NCI-H748 treated with DMSO at 0.1 percent for 48 hours (cell line): ENCODE measurements around the gene BDKRB2.
"Not testable (repeated sequence)": the region's sequence is repeated elsewhere in the genome, so short reads cannot be mapped to it uniquely, and the experiment has no call there.

Experiments used
- DNase-seq: peaks from one replicate; lab custom pipeline; 2025; lab: John Stamatoyannopoulos, UW

Gene BDKRB2

DNA sequence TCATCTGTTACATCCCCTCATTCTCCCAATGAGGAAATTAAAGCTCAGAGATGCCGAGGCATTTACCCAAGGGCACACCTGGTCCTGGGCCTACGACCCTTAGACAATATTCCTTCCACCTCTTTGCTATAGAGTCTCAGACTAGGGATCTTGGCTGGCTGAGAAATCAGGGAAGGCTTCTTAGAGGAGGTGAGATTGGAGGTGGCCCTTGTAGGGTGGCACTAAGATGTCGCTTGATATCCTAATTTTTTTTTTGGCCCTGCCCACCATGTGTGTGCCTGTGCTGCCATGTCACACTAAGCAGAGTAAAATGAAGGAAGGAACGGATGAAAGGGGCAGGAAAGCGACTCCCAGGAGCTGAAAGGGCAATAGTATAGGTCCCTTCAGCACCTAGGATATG, 20.6 kb downstream of the BDKRB2 start:
- DNase-seq, result no peak

DNA sequence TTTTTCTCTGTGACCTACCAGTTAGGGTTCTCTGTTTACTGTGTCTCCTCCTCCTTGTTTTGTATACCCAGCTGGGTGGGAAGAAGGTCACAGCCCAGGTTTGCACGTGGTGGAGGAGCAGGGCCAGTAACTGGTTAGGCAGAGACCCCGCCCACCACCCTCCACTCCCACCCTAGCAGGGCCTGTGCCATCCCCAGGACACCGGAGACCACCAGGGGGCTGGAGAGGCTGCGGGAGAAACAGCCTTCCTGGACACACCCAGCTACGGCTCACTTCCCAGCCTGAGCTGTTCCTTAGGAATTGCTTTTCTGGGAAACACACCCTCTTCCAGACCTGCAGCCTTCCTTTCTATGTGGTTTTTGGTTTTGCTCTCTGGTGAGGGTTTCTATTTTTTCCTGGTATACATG, 21.1 kb downstream of the BDKRB2 start:
- DNase-seq, result no peak

DNA sequence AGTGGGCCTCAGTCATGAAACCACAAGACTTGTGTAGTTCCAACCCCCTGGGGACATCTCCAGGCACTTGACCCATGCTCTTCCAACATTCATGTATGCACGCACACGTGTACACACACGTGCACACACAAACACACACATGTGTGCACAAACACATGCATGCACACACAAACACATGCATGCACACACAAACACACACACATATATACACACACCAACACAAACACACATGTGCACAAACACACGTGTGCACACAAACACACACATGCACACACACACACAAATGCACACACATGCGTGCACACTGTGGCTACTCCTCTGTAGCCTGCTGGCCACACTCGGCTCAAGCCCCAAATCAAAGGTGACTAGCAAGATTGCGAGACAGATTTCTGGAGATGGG, 22.8 kb downstream of the BDKRB2 start:
- no peak for DNase-seq

DNA sequence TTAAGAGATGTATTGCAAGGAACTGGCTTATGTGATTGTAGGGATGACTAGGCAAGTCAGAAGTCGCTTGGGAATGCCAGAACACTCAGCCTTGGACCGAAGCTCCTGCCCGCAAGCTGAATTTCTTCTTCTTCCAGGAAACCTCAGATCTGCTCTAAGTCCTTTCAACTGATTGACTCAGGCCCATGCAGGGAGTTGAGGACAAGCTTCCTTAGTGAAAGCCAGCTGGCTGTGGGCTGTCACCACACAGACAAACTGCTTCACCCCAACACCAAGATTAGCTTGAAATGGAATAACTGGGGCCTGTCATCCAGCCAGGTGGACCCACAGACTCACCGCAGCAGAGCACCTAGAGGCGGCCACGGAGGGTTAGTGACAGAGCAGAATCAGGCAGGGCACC, 24.7 kb downstream of the BDKRB2 start:
- no peak for DNase-seq

DNA sequence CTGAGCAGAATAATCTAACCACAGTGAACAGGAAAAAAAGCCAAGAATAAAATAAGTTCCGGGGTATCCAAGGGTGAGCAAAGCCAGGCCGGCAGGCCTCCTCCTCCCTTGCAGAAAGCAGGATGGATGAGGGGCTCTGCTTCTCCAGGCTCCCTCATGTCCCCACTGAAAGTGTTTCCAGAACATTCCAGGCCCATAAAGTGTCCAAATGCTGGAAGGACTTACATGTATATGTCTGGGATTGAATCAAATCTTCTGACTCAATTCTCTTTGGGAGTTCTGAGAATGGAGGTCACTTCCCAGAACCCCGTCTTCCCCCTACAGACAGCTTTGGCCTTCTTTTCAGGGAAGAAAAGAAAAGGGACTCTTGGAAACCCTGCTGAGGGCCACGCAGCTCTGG, 26.4 kb downstream of the BDKRB2 start:
- no peak for DNase-seq

DNA sequence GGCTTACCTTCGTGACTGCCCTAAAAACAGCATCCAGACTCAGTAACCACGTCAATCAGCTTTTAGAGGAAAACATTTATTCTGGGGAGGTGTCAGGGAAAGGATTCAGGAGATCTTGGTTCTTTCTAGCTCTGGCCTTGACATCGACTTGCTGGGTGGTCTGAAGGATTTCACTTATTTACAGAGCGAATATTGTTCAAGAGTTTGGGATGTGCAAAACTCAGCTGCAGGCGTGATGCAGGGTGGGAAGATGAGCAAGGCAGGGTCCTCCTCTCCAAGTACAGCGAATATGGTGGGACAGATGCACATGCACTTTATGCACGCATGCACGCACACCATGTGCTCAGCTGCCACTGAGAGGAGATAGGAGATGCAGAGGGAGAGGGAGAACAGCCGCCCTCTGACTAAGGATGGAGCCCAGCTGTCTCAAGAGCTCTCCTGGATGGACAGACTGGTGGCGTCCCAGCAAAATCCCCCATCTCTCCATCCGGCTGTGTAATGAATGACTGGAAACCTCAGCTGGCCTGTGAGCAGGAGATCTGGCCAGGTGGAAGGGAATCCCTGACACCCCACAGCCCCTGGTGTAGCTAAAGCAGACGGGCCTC, 27.0 kb downstream of the BDKRB2 start:
- no peak for DNase-seq

DNA sequence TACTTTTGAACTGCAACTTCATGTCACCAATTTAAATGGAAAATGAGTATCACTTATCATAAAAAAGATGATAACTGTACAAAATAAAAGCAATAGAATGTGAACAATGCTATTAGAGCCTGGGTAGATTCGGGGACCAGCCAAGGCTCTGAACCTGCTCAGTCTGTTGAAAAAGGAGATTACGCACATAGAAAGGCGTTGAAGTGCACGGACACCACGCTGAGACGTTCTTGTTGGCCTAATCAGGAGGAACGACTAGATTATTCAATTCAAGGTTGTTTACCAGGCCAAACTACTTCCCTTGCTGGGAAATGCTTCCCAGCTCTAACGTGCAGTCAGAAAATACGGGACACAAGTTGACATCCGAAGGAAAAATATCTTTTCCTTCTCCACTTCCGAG, 27.9 kb downstream of the BDKRB2 start:
- DNase-seq, result no peak

DNA sequence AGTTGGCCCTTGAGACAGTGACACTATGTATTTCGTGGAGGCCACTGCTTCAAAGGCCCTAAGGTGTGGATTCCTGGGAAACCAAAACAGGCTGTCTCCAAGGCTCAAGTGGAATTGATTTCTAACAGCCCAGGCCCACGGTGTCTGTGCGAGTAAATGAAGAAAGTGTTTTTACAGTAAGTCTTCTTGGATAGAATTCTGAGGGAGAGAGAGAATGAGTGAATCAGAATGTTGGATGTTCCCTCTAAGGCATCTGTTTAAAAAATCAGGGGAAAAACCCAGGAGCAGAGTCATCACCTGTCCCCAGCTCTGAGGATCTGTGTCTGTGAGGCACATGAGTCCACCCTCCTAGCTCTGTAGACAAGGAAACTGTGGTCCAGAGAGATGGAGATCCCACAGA, 29.0 kb downstream of the BDKRB2 start:
- no peak for DNase-seq

DNA sequence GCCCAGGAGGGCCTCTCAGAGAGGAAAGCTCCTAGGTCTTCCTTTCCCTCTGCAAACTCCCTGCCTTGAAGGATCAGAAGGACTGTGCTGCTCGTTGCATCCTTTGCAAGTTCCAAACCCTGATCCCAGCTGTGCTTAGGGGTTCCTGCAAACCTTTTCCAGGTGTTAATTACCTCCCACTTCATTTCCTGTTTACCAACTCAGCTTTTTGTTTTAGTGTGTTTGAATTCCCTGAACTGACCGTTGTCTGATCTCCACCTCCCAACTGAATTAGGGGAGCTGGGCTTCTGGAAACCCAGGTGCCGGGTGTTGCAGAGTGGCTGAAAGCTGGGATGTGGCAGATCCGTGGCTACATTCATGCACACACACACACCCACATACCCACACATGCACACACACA, 30.8 kb downstream of the BDKRB2 start:
- no peak for DNase-seq

DNA sequence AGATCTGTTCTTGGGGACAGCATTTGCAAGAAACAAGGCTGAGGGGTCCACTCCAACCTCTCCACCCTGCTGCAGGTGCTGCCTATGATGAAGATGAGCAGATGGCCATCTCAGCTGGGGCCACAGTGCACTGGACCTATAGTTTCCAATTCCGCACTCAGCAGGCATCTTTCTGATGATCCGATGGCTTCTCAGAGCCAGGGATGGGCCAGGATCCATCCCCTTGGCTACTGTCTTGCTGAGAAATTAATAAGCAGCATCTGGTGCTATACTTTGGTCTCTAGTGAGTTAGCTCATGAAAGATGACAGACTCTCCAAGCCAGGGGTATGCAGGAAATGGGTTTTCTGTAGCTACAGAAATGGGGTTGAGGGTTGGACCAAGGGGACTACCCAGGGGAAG, 33.0 kb downstream of the BDKRB2 start:
- DNase-seq, result no peak

DNA sequence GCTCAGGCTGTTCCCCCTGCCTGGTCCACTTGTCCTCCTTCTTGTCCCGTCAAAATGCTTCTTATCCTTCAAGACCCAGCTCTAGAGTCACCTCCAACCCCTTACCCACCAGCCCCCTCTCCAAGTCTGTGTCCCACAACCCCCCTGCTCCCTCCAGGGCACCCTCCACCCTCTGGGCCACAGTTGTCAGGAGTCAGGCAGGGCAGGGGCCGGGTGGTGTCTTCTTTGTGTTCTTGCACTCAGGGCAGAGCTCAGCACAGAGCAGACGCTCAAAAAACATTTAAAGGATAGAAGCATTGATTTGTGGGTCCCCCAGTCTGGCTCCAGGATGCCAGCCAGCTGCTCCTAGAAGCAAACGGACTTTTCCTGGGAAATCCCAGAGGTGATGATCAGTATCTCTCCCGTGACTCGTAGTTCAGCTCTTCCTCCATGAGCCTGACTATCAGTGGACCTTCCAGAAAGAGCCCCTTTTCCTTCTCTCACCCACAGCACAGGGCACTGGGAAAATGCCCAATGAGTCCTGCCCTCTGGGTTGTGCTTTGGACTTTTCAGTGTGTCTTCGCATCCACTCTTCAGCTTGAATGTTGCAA, 34.1 kb downstream of the BDKRB2 start:
- no peak for DNase-seq

DNA sequence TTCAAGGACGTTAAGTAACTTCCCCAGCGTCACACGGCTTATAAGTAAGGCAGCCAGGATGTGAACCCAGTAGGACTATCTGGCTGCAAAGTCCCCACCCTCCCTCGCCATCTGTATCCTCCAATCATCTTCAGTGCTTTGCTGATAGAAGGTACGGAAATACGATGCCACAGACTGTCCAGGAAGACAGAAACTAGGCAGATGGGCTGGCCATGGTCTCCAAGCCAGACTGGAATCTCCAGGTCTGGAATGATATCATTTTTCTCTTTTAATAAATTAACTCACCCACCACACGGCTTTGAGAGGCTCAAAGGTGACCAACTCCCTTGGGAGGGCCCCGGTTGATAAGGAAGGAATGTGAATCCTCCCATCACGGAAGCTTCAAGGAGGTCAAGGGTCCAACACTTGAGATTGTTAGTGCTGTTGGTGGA, 35.1 kb downstream of the BDKRB2 start:
- DNase-seq, result no peak

DNA sequence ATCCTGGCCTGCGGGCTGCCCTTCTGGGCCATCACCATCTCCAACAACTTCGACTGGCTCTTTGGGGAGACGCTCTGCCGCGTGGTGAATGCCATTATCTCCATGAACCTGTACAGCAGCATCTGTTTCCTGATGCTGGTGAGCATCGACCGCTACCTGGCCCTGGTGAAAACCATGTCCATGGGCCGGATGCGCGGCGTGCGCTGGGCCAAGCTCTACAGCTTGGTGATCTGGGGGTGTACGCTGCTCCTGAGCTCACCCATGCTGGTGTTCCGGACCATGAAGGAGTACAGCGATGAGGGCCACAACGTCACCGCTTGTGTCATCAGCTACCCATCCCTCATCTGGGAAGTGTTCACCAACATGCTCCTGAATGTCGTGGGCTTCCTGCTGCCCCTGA, 36.0 kb downstream of the BDKRB2 start:
- DNase-seq, result no peak

DNA sequence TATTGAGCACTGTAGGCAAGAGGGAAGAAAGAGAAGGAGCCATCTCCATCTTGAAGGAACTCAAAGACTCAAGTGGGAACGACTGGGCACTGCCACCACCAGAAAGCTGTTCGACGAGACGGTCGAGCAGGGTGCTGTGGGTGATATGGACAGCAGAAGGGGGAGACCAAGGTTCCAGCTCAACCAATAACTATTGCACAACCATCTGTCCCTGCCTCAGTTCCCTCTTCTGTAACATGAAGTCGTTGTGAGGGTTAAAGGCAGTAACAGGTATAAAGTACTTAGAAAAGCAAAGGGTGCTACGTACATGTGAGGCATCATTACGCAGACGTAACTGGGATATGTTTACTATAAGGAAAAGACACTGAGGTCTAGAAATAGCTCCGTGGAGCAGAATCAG, 37.5 kb downstream of the BDKRB2 start:
- DNase-seq, result no peak

DNA sequence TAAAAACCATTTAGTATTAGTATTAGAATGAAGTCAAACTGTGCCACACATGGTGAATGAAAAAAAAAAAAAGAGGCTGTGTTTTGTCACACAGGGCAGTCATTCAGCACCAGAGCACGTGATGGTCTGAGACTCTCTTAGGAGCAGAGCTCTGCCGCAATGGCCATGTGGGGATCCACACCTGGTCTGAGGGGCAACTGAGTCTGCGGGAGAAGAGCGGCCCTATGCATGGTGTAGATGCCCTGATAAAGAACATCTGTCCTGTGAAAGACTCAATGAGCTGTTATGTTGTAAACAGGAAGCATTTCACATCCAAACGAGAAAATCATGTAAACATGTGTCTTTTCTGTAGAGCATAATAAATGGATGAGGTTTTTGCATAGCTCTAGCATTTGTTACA, 39.1 kb downstream of the BDKRB2 start:
- DNase-seq, result no peak

DNA sequence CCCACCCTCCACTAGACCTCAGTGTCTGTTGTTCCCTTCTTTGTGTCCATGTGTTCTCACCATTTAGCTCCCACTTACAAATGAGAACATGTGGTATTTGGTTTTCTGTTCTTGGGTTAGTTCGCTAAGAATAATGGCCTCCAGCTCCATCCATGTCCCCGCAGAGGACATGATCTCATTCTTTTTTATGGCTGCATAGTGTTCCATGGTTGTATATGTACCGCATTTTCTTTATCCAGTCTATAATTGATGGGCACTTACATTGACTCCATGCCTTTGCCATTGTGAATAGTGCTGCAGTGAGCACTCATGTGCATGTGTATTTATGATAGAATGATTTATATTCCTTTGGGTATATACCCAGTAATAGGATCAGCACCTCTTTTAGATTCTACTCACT, 40.4 kb downstream of the BDKRB2 start:
- DNase-seq, result not testable (repeated sequence)

DNA sequence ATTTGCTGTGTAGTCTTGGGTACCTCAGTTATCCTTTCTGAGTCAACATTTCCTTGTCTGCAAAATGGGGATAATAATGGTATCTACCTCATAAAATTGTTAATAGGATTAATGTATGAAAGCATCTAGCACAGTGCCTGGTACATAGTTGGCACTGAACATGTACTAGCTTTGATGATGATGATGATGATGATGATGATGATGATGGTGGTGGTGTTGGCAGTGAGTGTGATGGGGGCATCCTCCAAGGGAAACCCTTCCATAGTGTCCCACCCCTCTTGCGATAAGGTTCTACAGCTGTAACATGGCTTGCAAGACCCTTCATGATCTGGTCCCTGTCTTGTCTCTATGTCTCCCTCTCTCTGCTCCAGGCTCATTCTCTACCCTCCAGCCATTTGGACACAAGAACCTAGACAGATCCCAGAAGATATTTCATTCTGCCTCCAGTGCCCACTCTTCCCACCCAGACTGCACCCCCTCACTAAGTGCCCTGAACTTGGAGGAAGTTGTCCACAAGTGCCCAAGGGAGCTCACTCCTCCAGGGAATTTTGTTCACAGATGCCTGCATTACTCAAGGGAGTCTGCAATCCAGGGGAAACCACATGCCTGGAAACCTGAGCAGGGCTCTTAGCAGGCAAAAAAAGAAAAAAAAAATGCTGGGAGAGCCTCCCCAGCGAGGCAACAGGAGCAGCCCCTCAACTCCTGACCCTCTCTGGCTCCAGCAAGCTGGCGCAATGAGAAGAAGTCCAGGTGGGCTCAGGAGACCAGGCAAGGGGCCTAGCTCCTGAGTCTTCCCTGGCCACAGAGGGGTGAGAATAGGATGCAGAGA, 41.3 kb downstream of the BDKRB2 start:
- no peak for DNase-seq

DNA sequence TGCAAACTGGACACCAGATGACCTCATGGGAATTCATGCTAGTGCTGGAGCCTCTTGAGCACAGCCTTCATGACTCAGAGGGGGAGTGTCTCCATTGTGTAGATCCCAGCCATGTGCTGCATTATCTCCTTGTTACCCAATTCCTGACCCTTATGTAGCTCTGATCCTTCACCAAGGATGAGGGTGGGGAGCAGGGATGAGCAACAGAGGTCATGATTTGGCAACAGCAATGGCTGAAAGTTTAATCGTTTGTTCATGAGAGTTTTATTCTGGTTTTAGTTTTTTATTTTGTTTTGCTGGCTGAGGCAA, 41.9 kb downstream of the BDKRB2 start:
- DNase-seq, result no peak

DNA sequence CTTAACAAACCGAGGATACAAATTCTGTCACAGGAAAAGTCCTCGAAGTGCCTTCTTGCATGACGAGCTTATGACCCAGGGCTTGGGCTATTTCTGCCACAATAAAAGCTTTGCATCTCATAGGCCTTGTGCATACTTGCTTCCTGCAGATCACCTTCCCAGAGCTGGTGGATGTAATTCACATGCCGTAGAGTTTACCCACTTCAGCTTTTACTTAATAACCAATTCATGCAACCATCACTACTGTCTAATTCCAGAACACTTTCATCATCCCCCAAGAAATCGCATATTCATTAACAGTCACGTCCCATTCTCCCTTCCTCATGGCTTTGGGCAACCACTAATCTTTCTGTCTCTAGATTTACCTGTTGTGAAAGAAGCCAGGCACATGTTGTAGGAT, 42.4 kb downstream of the BDKRB2 start:
- no peak for DNase-seq

DNA sequence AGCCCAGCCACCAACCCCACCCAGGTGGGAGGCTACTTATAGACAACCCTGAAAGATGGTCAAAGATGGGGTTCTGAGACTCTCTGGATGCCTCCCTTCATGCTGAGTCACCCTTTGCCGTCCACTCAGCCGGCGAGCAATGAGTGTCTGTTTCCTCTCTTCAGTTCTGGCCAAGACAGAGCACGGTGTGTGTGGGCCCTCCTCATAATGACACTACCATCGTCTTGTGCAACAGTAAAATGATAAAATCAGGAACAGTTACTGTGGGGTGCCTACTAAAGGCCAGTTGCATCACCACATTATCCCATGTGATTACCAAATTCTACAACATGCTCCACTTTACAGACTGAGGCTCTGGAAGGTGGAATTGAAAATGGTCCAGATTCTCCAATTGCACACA, 44.4 kb downstream of the BDKRB2 start:
- no peak for DNase-seq

DNA sequence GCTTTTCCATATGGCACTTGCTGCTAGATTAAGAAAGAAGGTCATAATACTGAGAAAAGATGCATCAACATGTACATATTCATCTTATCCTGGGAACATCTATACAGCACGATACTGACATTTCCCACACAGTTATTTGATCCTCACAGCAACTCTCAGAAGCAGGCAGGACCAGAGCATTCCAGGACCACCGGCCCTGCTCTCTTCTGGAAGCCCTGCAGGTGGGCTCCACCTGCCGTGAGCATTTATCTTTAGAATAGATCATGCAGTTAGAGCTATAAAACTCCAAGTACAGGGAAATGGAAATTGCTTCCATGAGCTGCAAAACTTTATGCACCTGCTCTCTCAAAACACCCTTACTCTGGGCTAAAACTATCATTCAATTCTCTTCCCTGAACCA, 45.8 kb downstream of the BDKRB2 start:
- no peak for DNase-seq

DNA sequence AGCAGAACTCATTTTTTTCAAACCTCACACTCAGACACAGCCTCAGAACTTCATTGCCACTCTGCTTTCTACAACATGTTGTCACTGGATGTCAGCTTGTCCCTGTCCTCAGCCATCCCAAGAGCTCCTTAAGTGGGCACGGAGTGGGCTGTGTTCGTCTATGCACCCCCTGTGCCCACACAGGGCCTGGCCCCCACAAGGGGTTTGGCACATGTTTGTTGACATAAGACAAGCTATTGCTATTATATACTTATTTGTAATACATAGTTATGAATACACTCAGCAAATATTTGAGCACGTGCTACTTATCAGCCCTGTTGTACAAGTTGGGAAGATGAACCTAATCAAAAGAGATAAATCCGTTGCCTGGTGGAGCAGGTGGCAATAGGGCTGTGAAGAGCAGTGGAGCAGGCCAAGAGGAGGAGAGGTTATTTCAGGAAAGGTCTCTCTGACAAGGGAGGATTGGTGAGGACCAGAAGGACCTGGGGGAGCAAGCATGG, 47.1 kb downstream of the BDKRB2 start:
- no peak for DNase-seq

DNA sequence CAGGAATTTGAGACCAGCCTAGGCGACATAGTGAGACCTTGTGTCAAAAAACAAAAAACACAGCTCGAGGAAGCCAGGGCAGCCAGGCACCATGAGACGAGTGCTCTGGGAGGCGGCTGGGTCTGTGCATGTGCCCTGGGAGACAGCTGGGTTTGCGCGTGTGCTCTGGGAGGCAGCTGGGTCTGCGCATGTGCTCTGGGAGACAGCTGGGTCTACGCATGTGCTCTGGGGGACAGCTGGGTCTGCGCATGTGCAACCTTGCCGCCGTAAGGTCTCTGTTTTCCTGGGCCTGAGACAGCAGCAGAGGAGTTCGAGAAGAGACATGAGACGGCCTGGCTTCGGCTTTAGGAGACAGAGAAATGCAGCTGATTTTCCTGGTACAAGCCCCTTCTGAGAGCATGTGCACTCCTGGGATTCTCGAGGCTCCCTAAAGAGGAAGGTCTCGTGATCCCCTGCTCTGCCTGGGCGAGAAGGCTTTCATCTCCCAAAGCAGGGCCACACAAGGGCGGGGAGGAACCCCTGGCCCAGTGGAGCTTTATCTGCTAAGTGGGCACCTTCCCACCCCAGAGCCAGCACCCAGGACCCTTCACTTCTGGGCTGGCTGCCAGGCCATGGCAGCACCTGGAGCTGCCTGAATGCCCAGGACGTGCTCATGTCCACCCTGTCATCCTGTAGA, 47.8 kb downstream of the BDKRB2 start:
- no peak for DNase-seq
